WTC11 (cell line): ENCODE measurements around the gene SHQ1. TPM values are rescaled to one million over a fixed set of nuclear protein-coding genes. Genes with fewer than 3 reads are reported as not detected.

Experiments
- ATAC-seq: fragments of 200-7000 bp; cut with Tn5 transposase; 2 replicates; pipeline ENCODE4 v1.10.0; 2021; ENCODE audit warnings: mild to moderate bottlenecking, moderate library complexity
- CTCF ChIA-PET: fragments of 300-600 bp; sonication (Branson Sonifier 250); formaldehyde crosslinking; loops from one replicate; lab custom pipeline; 2021; ENCODE audit warnings: antibody characterized with exemption; lab: Charles Lee
- POLR2A ChIA-PET: fragments of 350-600 bp; sonication (Branson Sonifier 250); formaldehyde crosslinking; loops from one replicate; lab custom pipeline; 2021; ENCODE audit warnings: antibody characterized with exemption; lab: Charles Lee
- DNase-seq: peaks from one replicate; pipeline ENCODE4 v3.0.0; 2021; ENCODE audit warnings: low spot score
- H3K27ac Mint-ChIP-seq: 2 replicates; pipeline ENCODE4 v1.8.0; 2021; ENCODE audit warnings: mixed read lengths
- H3K27me3 Mint-ChIP-seq: 2 replicates; pipeline ENCODE4 v1.8.0; 2021; ENCODE audit warnings: low read depth, mild to moderate bottlenecking, moderate library complexity, mixed read lengths
- H3K36me3 Mint-ChIP-seq: 2 replicates; pipeline ENCODE4 v1.8.0; 2021; ENCODE audit warnings: mixed read lengths
- H3K4me1 Mint-ChIP-seq: 2 replicates; pipeline ENCODE4 v1.8.0; 2022; ENCODE audit warnings: mixed read lengths
- H3K4me3 Mint-ChIP-seq: 2 replicates; pipeline ENCODE4 v1.8.0; 2021; ENCODE audit warnings: mild to moderate bottlenecking, moderate library complexity, mixed read lengths
- H3K9me3 Mint-ChIP-seq: 2 replicates; pipeline ENCODE4 v1.8.0; 2021; ENCODE audit warnings: mixed read lengths
- CBFB ChIP-seq: sonication (generic); formaldehyde crosslinking; IDR thresholded peaks from 2 replicates; pipeline ENCODE4 v1.8.1; 2022; ENCODE audit warnings: mild to moderate bottlenecking, low read depth, missing genetic modification reagents
- GTF2I ChIP-seq: fragments of 250-450 bp; sonication (Bioruptor Pico); conservative IDR thresholded peaks from 2 replicates; pipeline ENCODE4 v1.4.0; 2021; ENCODE audit warnings: mild to moderate bottlenecking
- KAT7 ChIP-seq: sonication (generic); formaldehyde crosslinking; IDR thresholded peaks from 2 replicates; pipeline ENCODE4 v1.8.1; 2023; ENCODE audit warnings: missing genetic modification reagents, mild to moderate bottlenecking, borderline replicate concordance
- MYBL2 ChIP-seq: sonication (generic); formaldehyde crosslinking; IDR thresholded peaks from 2 replicates; pipeline ENCODE4 v1.8.1; 2023; ENCODE audit warnings: mild to moderate bottlenecking, moderate library complexity, missing genetic modification reagents
- NFATC4 ChIP-seq: fragments of 250-450 bp; sonication (Bioruptor Pico); IDR thresholded peaks from 2 replicates; pipeline ENCODE4 v1.9.0; 2021; ENCODE audit warnings: mild to moderate bottlenecking
- OVOL2 ChIP-seq: fragments of 250-450 bp; sonication (Bioruptor Pico); IDR thresholded peaks from 2 replicates; pipeline ENCODE4 v1.9.0; 2021; ENCODE audit warnings: mild to moderate bottlenecking, borderline replicate concordance
- RORB ChIP-seq: fragments of 250-450 bp; sonication (Bioruptor Pico); IDR thresholded peaks from 2 replicates; pipeline ENCODE4 v1.9.0; 2021; ENCODE audit warnings: mild to moderate bottlenecking
- SMAD4 ChIP-seq: sonication (generic); formaldehyde crosslinking; IDR thresholded peaks from 2 replicates; pipeline ENCODE4 v1.8.0; 2022; ENCODE audit warnings: mild to moderate bottlenecking, missing genetic modification reagents
- ZBTB21 ChIP-seq: sonication (generic); formaldehyde crosslinking; IDR thresholded peaks from 2 replicates; pipeline ENCODE4 v1.8.1; 2023; ENCODE audit warnings: mild to moderate bottlenecking, missing genetic modification reagents, borderline replicate concordance
- ZNF232 ChIP-seq: sonication (generic); formaldehyde crosslinking; IDR thresholded peaks from 2 replicates; pipeline ENCODE4 v1.8.0; 2022; ENCODE audit warnings: mild to moderate bottlenecking, missing genetic modification reagents
- ZNF263 ChIP-seq: sonication (generic); formaldehyde crosslinking; IDR thresholded peaks from 2 replicates; pipeline ENCODE4 v1.8.1; 2022; ENCODE audit warnings: low read depth, mild to moderate bottlenecking, moderate library complexity, missing genetic modification reagents
- total RNA-seq: library from RNA; stranded (reverse); gene quantifications from 3 replicates; pipeline ENCODE4 v1.2.3, GENCODE V29; 2021
- TF ChIP-seq, protein P1 (sequence below): fragments of 250-450 bp; sonication (Bioruptor Pico); IDR thresholded peaks from 2 replicates; pipeline ENCODE4 v1.8.0; 2021; ENCODE audit warnings: mild to moderate bottlenecking
- TF ChIP-seq, protein P2 (sequence below): fragments of 250-450 bp; sonication (Bioruptor Pico); conservative IDR thresholded peaks from 2 replicates; pipeline ENCODE4 v1.9.0; 2021; ENCODE audit warnings: mild to moderate bottlenecking
- TF ChIP-seq, protein P3 (sequence below): fragments of 250-450 bp; sonication (Bioruptor Pico); IDR thresholded peaks from 2 replicates; pipeline ENCODE4 v1.9.0; 2021; ENCODE audit warnings: mild to moderate bottlenecking
- TF ChIP-seq, protein P4 (sequence below): sonication (generic); formaldehyde crosslinking; IDR thresholded peaks from 2 replicates; pipeline ENCODE4 v1.8.0; 2022; ENCODE audit warnings: mild to moderate bottlenecking, missing genetic modification reagents
- TF ChIP-seq, protein P5 (sequence below): sonication (generic); formaldehyde crosslinking; IDR thresholded peaks from 2 replicates; pipeline ENCODE4 v1.8.1; 2023; ENCODE audit warnings: mild to moderate bottlenecking, missing genetic modification reagents, borderline replicate concordance

Gene SHQ1
- total RNA-seq, 1 experiment from 2014 or later: 29.1 TPM

DNA sequence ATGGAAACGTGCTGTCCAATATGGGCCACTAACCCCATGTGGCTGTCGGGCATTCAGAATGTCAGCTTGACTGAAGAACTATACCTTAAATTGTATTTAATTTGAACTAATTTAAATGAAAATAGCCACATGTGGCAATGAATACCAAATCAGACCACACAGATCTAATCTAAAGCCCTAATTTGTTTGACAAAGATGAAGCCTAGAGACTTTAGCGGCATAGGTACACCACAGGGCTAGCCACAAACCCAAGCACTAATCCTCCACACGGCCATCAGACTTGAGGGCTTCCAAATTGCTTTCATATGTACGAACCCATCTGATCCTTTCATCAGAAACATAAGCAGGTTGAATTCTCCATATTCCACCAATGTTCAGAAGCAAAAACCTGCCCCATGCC lies 81.4 kb downstream of the SHQ1 start:
- Mint-ChIP-seq H3K27me3 (no peaks in the 10 kb centered on the region), H3K27ac (peak overlapping the region; percentile 65), H3K4me1 (peaks cover 46% of the 10 kb centered on the region), H3K36me3 (no peaks in the 10 kb centered on the region), H3K9me3 (no peaks in the 10 kb centered on the region), H3K4me3 (peak overlapping the region; percentile 7; the same call in 1 of the 2 replicates)
- ChIA-PET CTCF (interaction anchor here (0.7 to 1.3 kb wide), 2 partner anchors 45 to 56 kb away, joined by 3 to 4 read pairs; no protein-coding TSS in a partner anchor), POLR2A (interaction anchor here (0.5 kb wide), 1 partner anchor 1009 kb away, joined by 3 read pairs; no protein-coding TSS in a partner anchor)
- no peak for TF ChIP-seq MYBL2 (CRISPR knock-in tag)
- TF ChIP-seq SMAD4 (CRISPR knock-in tag): no peak
- TF ChIP-seq, protein P1, sequence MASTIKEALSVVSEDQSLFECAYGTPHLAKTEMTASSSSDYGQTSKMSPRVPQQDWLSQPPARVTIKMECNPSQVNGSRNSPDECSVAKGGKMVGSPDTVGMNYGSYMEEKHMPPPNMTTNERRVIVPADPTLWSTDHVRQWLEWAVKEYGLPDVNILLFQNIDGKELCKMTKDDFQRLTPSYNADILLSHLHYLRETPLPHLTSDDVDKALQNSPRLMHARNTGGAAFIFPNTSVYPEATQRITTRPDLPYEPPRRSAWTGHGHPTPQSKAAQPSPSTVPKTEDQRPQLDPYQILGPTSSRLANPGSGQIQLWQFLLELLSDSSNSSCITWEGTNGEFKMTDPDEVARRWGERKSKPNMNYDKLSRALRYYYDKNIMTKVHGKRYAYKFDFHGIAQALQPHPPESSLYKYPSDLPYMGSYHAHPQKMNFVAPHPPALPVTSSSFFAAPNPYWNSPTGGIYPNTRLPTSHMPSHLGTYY (CRISPR knock-in tag): no peak
- TF ChIP-seq ZBTB21 (CRISPR knock-in tag): no peak
- no peak for TF ChIP-seq KAT7 (CRISPR knock-in tag)
- no peak for TF ChIP-seq ZNF232 (CRISPR knock-in tag)
- TF ChIP-seq ZNF263: no peak
- TF ChIP-seq, protein P2, sequence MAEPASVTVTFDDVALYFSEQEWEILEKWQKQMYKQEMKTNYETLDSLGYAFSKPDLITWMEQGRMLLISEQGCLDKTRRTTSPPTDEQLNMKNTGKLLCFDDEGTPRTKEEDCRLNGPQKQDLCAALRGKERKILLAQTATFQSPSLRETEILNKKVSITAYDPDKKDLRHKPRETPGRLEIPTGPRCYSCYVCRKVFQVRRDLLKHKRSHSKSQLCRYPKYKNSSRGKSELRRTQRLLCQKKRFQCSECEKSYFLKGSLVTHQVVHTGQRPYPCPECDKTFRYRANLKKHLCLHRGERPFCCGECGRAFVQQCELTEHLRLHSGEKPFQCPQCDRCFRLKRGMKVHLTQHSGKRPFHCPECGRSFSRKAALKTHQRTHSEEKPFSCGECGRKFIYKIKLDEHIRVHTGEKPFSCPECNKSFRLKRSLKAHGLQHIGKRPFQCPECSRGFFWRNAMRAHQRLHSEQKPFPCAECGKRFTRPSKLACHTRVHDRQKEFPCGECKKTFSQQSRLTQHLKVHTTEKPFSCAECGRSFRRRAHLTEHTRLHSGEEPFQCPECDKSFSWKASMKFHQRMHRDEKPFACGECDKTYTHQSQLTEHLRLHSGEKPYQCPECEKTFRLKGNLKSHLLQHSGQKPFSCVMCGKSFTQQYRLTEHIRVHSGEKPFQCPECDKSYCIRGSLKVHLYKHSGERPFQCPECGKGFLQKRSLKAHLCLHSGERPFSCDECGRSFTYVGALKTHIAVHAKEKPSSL: no peak
- no peak for TF ChIP-seq NFATC4 (CRISPR knock-in tag)
- TF ChIP-seq, protein P3, sequence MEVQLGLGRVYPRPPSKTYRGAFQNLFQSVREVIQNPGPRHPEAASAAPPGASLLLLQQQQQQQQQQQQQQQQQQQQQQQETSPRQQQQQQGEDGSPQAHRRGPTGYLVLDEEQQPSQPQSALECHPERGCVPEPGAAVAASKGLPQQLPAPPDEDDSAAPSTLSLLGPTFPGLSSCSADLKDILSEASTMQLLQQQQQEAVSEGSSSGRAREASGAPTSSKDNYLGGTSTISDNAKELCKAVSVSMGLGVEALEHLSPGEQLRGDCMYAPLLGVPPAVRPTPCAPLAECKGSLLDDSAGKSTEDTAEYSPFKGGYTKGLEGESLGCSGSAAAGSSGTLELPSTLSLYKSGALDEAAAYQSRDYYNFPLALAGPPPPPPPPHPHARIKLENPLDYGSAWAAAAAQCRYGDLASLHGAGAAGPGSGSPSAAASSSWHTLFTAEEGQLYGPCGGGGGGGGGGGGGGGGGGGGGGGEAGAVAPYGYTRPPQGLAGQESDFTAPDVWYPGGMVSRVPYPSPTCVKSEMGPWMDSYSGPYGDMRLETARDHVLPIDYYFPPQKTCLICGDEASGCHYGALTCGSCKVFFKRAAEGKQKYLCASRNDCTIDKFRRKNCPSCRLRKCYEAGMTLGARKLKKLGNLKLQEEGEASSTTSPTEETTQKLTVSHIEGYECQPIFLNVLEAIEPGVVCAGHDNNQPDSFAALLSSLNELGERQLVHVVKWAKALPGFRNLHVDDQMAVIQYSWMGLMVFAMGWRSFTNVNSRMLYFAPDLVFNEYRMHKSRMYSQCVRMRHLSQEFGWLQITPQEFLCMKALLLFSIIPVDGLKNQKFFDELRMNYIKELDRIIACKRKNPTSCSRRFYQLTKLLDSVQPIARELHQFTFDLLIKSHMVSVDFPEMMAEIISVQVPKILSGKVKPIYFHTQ: no peak
- TF ChIP-seq OVOL2: no peak
- TF ChIP-seq, protein P4, sequence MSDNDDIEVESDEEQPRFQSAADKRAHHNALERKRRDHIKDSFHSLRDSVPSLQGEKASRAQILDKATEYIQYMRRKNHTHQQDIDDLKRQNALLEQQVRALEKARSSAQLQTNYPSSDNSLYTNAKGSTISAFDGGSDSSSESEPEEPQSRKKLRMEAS (CRISPR knock-in tag): no peak
- TF ChIP-seq, protein P5, sequence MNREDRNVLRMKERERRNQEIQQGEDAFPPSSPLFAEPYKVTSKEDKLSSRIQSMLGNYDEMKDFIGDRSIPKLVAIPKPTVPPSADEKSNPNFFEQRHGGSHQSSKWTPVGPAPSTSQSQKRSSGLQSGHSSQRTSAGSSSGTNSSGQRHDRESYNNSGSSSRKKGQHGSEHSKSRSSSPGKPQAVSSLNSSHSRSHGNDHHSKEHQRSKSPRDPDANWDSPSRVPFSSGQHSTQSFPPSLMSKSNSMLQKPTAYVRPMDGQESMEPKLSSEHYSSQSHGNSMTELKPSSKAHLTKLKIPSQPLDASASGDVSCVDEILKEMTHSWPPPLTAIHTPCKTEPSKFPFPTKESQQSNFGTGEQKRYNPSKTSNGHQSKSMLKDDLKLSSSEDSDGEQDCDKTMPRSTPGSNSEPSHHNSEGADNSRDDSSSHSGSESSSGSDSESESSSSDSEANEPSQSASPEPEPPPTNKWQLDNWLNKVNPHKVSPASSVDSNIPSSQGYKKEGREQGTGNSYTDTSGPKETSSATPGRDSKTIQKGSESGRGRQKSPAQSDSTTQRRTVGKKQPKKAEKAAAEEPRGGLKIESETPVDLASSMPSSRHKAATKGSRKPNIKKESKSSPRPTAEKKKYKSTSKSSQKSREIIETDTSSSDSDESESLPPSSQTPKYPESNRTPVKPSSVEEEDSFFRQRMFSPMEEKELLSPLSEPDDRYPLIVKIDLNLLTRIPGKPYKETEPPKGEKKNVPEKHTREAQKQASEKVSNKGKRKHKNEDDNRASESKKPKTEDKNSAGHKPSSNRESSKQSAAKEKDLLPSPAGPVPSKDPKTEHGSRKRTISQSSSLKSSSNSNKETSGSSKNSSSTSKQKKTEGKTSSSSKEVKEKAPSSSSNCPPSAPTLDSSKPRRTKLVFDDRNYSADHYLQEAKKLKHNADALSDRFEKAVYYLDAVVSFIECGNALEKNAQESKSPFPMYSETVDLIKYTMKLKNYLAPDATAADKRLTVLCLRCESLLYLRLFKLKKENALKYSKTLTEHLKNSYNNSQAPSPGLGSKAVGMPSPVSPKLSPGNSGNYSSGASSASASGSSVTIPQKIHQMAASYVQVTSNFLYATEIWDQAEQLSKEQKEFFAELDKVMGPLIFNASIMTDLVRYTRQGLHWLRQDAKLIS (CRISPR knock-in tag): no peak
- no peak for TF ChIP-seq CBFB (CRISPR knock-in tag)
- TF ChIP-seq RORB (CRISPR knock-in tag): no peak
- TF ChIP-seq GTF2I: no peak
- ATAC-seq (peak; percentile 77), DNase-seq (no peak)
